HCT116 (cell line): Measurements from ENCODE around the gene PRDM2. TPM values are rescaled to one million over a fixed set of nuclear protein-coding genes. Genes with fewer than 3 reads are reported as not detected.
A peak's percentile ranks its signal among the peaks of the same experiment; 100 is the strongest.

Experiments
- ATAC-seq: fragments of 200-7000 bp; cut with Tn5 transposase; 2 replicates; pipeline ENCODE4 v1.9.1; 2020; ENCODE audit warnings: mild to moderate bottlenecking, moderate library complexity
- Bru-seq: library from RNA; stranded (reverse); fragments of 400-500 nt; gene quantifications from one replicate; lab custom pipeline; 2021; lab: Mats Ljungman, UMichigan
- BruChase-seq, 2 experiments: library from RNA; stranded (reverse); fragments of 400-500 nt; gene quantifications; one replicate each; lab custom pipeline; 2021; lab: Mats Ljungman, UMichigan
- BruUV-seq: library from RNA; stranded (reverse); fragments of 400-500 nt; replicated peaks from 2 replicates; lab custom pipeline; 2021; lab: Mats Ljungman, UMichigan
- CTCF ChIA-PET: fragments of 300-600 bp; sonication (Branson Sonifier 250); formaldehyde crosslinking; loops from one replicate; lab custom pipeline; 2021; ENCODE audit warnings: antibody characterized with exemption; lab: Charles Lee
- POLR2A ChIA-PET: fragments of 300-600, 350-600 bp; sonication (Branson Sonifier 250); formaldehyde crosslinking; loops from one replicate; lab custom pipeline; 2021; ENCODE audit warnings: antibody characterized with exemption; lab: Charles Lee
- RAD21 ChIA-PET, 2 experiments: fragments of 300-600 bp; sonication (Branson Sonifier 250); formaldehyde crosslinking; loops; one replicate each; lab custom pipeline; 2023; ENCODE audit warnings: low total read pairs in 2 of 2; ENCODE audit not compliant: uncharacterized antibody in 2 of 2, unreplicated experiment in 2 of 2, low non-redundant PET in 1 of 2; lab: Charles Lee
- DNase-seq: peaks from one replicate; pipeline ENCODE4 v3.0.0-alpha.2; 2010; ENCODE audit warnings: low read depth, low spot score
- H2AFZ ChIP-seq: fragments of 200-600 bp; shearing (Covaris generic), sonication (generic); 2 replicates; pipeline ENCODE4 v1.6.1; 2017; ENCODE audit warnings: low read depth, mixed run types, mixed read lengths, antibody characterized with exemption, low read length; ENCODE audit not compliant: poor library complexity, severe bottlenecking
- H3K27ac ChIP-seq: 2 replicates; pipeline ENCODE4 v1.5.1; 2012; ENCODE audit warnings: low read depth, low read length
- H3K27me3 ChIP-seq: fragments of 200-600 bp; sonication (generic); 2 replicates; pipeline ENCODE4 v1.6.1; 2016; ENCODE audit warnings: mixed run types, low read length, mixed read lengths; ENCODE audit not compliant: insufficient read depth
- H3K36me3 ChIP-seq, 2 experiments: fragments of 200-500 bp in 1 of 2; fragments of 200-600 bp in 1 of 2; sonication (Bioruptor generic) in 1 of 2; sonication (generic) in 1 of 2; 2 replicates each; pipeline versions ENCODE4 v1.5.1 to v1.6.1; 2014 to 2016; ENCODE audit warnings: low read length in 2 of 2, inconsistent platforms in 1 of 2, mixed read lengths in 1 of 2, mixed run types in 1 of 2; ENCODE audit not compliant: insufficient read depth in 2 of 2, control insufficient read depth in 1 of 2
- H3K4me1 ChIP-seq, 2 experiments: fragments of 200-600 bp in 1 of 2; sonication (generic) in 1 of 2; 2 replicates each; pipeline versions ENCODE4 v1.5.1 to v1.6.1; 2012 to 2017; ENCODE audit warnings: low read length in 2 of 2, inconsistent platforms in 1 of 2, mild to moderate bottlenecking in 1 of 2, mixed read lengths in 1 of 2, mixed run types in 1 of 2, moderate library complexity in 1 of 2; ENCODE audit not compliant: insufficient read depth in 2 of 2, control insufficient read depth in 1 of 2
- H3K4me2 ChIP-seq: fragments of 200-600 bp; sonication (generic); 2 replicates; pipeline ENCODE4 v1.6.1; 2017; ENCODE audit warnings: mixed run types, low read length, mixed read lengths
- H3K4me3 ChIP-seq, 2 experiments: fragments of 200-600 bp in 1 of 2; sonication (generic) in 1 of 2; replicated peaks in 1 of 2; 2 replicates each; pipeline ENCODE4 v1.5.1; 2011 to 2016; ENCODE audit warnings: low read length in 2 of 2, control low read depth in 1 of 2, low read depth in 1 of 2, mild to moderate bottlenecking in 1 of 2, mixed read lengths in 1 of 2, mixed run types in 1 of 2
- H3K79me2 ChIP-seq: fragments of 200-600 bp; sonication (generic); 2 replicates; pipeline ENCODE4 v1.6.1; 2017; ENCODE audit warnings: mild to moderate bottlenecking, mixed run types, low read length, moderate library complexity, mixed read lengths; ENCODE audit not compliant: insufficient read depth
- H3K9ac ChIP-seq: fragments of 200-600 bp; sonication (generic); 2 replicates; pipeline ENCODE4 v1.6.1; 2016; ENCODE audit warnings: low read length, mixed read lengths
- H3K9me2 ChIP-seq: fragments of 200-600 bp; sonication (generic), shearing (Covaris generic); 2 replicates; pipeline ENCODE4 v1.6.1; 2017; ENCODE audit warnings: mixed run types, mild to moderate bottlenecking, moderate library complexity; ENCODE audit not compliant: insufficient read depth
- H3K9me3 ChIP-seq, 2 experiments: fragments of 200-500 bp in 1 of 2; fragments of 200-600 bp in 1 of 2; sonication (Bioruptor generic) in 1 of 2; sonication (generic) in 1 of 2; 2 replicates each; pipeline ENCODE4 v1.6.1; 2014 to 2017; ENCODE audit warnings: low read length in 2 of 2, mixed read lengths in 2 of 2, inconsistent platforms in 1 of 2, low read depth in 1 of 2, mild to moderate bottlenecking in 1 of 2, mixed run types in 1 of 2, moderate library complexity in 1 of 2; ENCODE audit not compliant: control insufficient read depth in 1 of 2, insufficient read depth in 1 of 2
- H4K20me1 ChIP-seq: fragments of 200-600 bp; sonication (generic), shearing (Covaris generic); 2 replicates; pipeline ENCODE4 v1.6.1; 2017; ENCODE audit warnings: mixed run types, mild to moderate bottlenecking, moderate library complexity; ENCODE audit not compliant: insufficient read depth
- ATF3 ChIP-seq: IDR thresholded peaks from 2 replicates; pipeline ENCODE4 v1.6.1; 2012
- CBX3 ChIP-seq: IDR thresholded peaks from 2 replicates; pipeline ENCODE4 v1.6.1; 2012; ENCODE audit warnings: low read depth
- EGR1 ChIP-seq: IDR thresholded peaks from 2 replicates; pipeline ENCODE4 v1.6.1; 2012; ENCODE audit warnings: low read depth
- ELF1 ChIP-seq: IDR thresholded peaks from 2 replicates; pipeline ENCODE4 v1.6.1; 2012; ENCODE audit warnings: low read depth, borderline replicate concordance
- EZH2 ChIP-seq: fragments of 200-600 bp; sonication (generic); IDR thresholded peaks from 2 replicates; pipeline ENCODE4 v1.6.1; 2017; ENCODE audit warnings: antibody characterized with exemption, mixed run types
- EZH2phosphoT487 ChIP-seq: fragments of 200-600 bp; IDR thresholded peaks from 2 replicates; pipeline ENCODE4 v1.6.1; 2018; ENCODE audit warnings: antibody characterized with exemption, borderline replicate concordance
- MAX ChIP-seq: IDR thresholded peaks from 2 replicates; pipeline ENCODE4 v1.6.1; 2012
- POLR2A ChIP-seq: IDR thresholded peaks from 2 replicates; pipeline ENCODE4 v1.7.0; 2011; ENCODE audit warnings: borderline replicate concordance; ENCODE audit not compliant: insufficient read depth, insufficient read length; ENCODE audit errors: extremely low read depth
- POLR2AphosphoS5 ChIP-seq: IDR thresholded peaks from 2 replicates; pipeline ENCODE4 v1.6.1; 2011; ENCODE audit warnings: mild to moderate bottlenecking, low read depth, low read length, moderate library complexity
- RAD21 ChIP-seq: IDR thresholded peaks from 2 replicates; pipeline ENCODE4 v1.6.1; 2012; ENCODE audit warnings: low read depth, mild to moderate bottlenecking
- REST ChIP-seq: IDR thresholded peaks from 2 replicates; pipeline ENCODE4 v1.6.1; 2012; ENCODE audit warnings: low read depth
- SIN3A ChIP-seq: IDR thresholded peaks from 2 replicates; pipeline ENCODE4 v1.6.1; 2012; ENCODE audit warnings: low read depth
- SP1 ChIP-seq: IDR thresholded peaks from 2 replicates; pipeline ENCODE4 v1.6.1; 2012; ENCODE audit warnings: low read depth
- SRF ChIP-seq: IDR thresholded peaks from 2 replicates; pipeline ENCODE4 v1.6.1; 2012; ENCODE audit warnings: low read depth
- TCF7L2 ChIP-seq: IDR thresholded peaks from 2 replicates; pipeline ENCODE4 v1.7.0; 2011; ENCODE audit warnings: borderline replicate concordance, inconsistent platforms; ENCODE audit not compliant: insufficient read depth, insufficient read length; ENCODE audit errors: extremely low read depth
- YY1 ChIP-seq: IDR thresholded peaks from 2 replicates; pipeline ENCODE4 v1.6.1; 2011; ENCODE audit warnings: low read length, low read depth, moderate library complexity, mild to moderate bottlenecking; ENCODE audit not compliant: insufficient replicate concordance; ENCODE audit errors: extremely low read depth
- ZBTB33 ChIP-seq: IDR thresholded peaks from 2 replicates; pipeline ENCODE4 v1.6.1; 2011; ENCODE audit warnings: mild to moderate bottlenecking, low read length, moderate library complexity; ENCODE audit not compliant: insufficient replicate concordance; ENCODE audit errors: extremely low read depth
- ZFX ChIP-seq: fragments of 450-650 bp; IDR thresholded peaks from 2 replicates; pipeline ENCODE4 v1.6.1; 2017
- ZNF274 ChIP-seq: fragments of 200-500 bp; sonication (Bioruptor generic); IDR thresholded peaks from 2 replicates; pipeline ENCODE4 v1.6.1; 2014; ENCODE audit warnings: mild to moderate bottlenecking, low read depth, low read length, inconsistent platforms
- intact Hi-C: fragments of 100-400 bp; cut with micrococcal nuclease; formaldehyde crosslinking; loops from 2 replicates; pipeline ENCODE4 v1.10.0; 2022
- long read RNA-seq: library from polyadenylated mRNA; unstranded; transcript quantifications from one replicate; pipeline ENCODE4 v2.0.0, GENCODE V29; 2021; ENCODE audit not compliant: unreplicated experiment
- polyA plus RNA-seq: library from polyadenylated mRNA; unstranded; fragments of >200 nt; gene quantifications from 2 replicates; pipeline ENCODE4 v1.2.1, GENCODE V29; 2012; ENCODE audit warnings: missing spikeins
- total RNA-seq: library from RNA; stranded (reverse); gene quantifications from one replicate; pipeline ENCODE4 v1.2.1, GENCODE V29; 2021; ENCODE audit not compliant: unreplicated experiment

The PRDM2 gene
- total RNA-seq (17.3 TPM), Bru-seq, nascent RNA (percentile 70 among the genes with signal in this experiment), BruChase-seq, experiment 1, labeled RNA remaining after a 6-hour chase (percentile 60 among the genes with signal in this experiment), BruChase-seq, experiment 2, labeled RNA remaining after a 2-hour chase (percentile 65 among the genes with signal in this experiment)
- 2.9 and 3.7 TPM in 2 replicates for polyA plus RNA-seq
- long read RNA-seq, partial matches to known transcripts: 2 of 6 reads
- long read RNA-seq, other reads (novel, unspliced or antisense): 3 of 6 reads

- peak within 1 kb of the TSS; percentile 68 for H3K4me2 ChIP-seq
- no peaks in the 10 kb centered on the region for H3K9me3 ChIP-seq
- no peaks in the 10 kb centered on the region for H3K36me3 ChIP-seq
- no peak within 1 kb of the TSS for H2AFZ ChIP-seq
- no TSS peak for BruUV-seq
- POLR2A ChIA-PET: no interaction called here
- CTCF ChIA-PET: no interaction called here
- ATAC-seq (peak; percentile 75), DNase-seq (no peak)
- RAD21 ChIA-PET: no interaction called here
- H3K27ac ChIP-seq: peak within 1 kb of the TSS; percentile 42; the same call in 1 of the 2 replicates
- H3K4me1 ChIP-seq: peaks cover 0 to 13% of the 10 kb centered on the region in 2 experiments; a peak in 1 of 4 replicates
- H3K9me2 ChIP-seq: no peaks in the 10 kb centered on the region
- H3K4me3 ChIP-seq: peak within 1 kb of the TSS; percentile 42 to 56
- no peaks in the 10 kb centered on the region for H3K79me2 ChIP-seq
- H3K9ac ChIP-seq: peak within 1 kb of the TSS; percentile 54
- H3K27me3 ChIP-seq: no peaks in the 10 kb centered on the region
- no peaks in the 10 kb centered on the region for H4K20me1 ChIP-seq
- intact Hi-C loops: no loop called here
- TF ChIP-seq EZH2phosphoT487: no peak
- no peak for TF ChIP-seq SRF
- no peak for TF ChIP-seq MAX
- TF ChIP-seq REST: no peak
- TF ChIP-seq EGR1: no peak
- no peak for TF ChIP-seq EZH2
- peak; percentile 83 for TF ChIP-seq YY1
- peak; percentile 27; the same call in 1 of the 2 replicates for TF ChIP-seq POLR2AphosphoS5
- TF ChIP-seq SP1: no peak
- TF ChIP-seq POLR2A: peak; percentile 26
- no peak for TF ChIP-seq RAD21
- no peak for TF ChIP-seq ZBTB33
- TF ChIP-seq ATF3: no peak
- no peak for TF ChIP-seq ZNF274
- no peak for TF ChIP-seq SIN3A
- no peak for TF ChIP-seq CBX3
- TF ChIP-seq ELF1: no peak
- TF ChIP-seq TCF7L2: no peak
- peak; percentile 53 for TF ChIP-seq ZFX
Observed at GRCh38 chr1:13699936-13700520, at the start of gene PRDM2. TSS of gene PRDM2 (plus strand) at chr1:13700188. CDS start at chr1:13715606, 15,418 bp downstream.
